ENCODE measurements around the gene RNASE9.

The RNASE9 gene

GRCh38 chr14:20560961-20561360, at the start of gene RNASE9:
TSS of gene RNASE9 (minus strand) at chr14:20561047.
- H4K20me1 ChIP-seq (ENCODE audit: insufficient read depth, low read length, poor library complexity, severe bottlenecking): no peaks in the 10 kb centered on the region
- H3F3A ChIP-seq (ENCODE audit: low read depth): no peaks in the 10 kb centered on the region
- H3K27me3 ChIP-seq (ENCODE audit: insufficient read depth, low read length, poor library complexity, severe bottlenecking): no peaks in the 10 kb centered on the region
- no peak within 1 kb of the TSS for H3K9ac ChIP-seq (ENCODE audit: low read depth, low read length, poor library complexity, severe bottlenecking)
- H3K4me2 ChIP-seq (ENCODE audit: low read depth, low read length, poor library complexity, severe bottlenecking): no peak within 1 kb of the TSS
- no peak within 1 kb of the TSS for H3K4me3 ChIP-seq (ENCODE audit: low read length, poor library complexity, severe bottlenecking)
- H3K9me2 ChIP-seq (replicated peaks; ENCODE audit: low read depth, low read length): no peaks in the 10 kb centered on the region
- H3K79me2 ChIP-seq (ENCODE audit: insufficient read depth, low read length): no peaks in the 10 kb centered on the region
- TF ChIP-seq CTCF (conservative IDR thresholded peaks at IDR 0.05; ENCODE audit: low read length): no peak
- no peak for TF ChIP-seq EZH2phosphoT487 (IDR thresholded peaks at IDR 0.05; ENCODE audit: borderline replicate concordance)
- H2AFZ ChIP-seq (ENCODE audit: low read length): 0 out of 2 replicates have a peak within 1 kb of the TSS, but pooled peaks have one; percentile 39
- H3K36me3 ChIP-seq (ENCODE audit: insufficient read depth, low read length): no peaks in the 10 kb centered on the region
- no peaks in the 10 kb centered on the region for H3K9me3 ChIP-seq (ENCODE audit: insufficient read depth, low read depth, low read length)
- no peaks in the 10 kb centered on the region for H3K4me1 ChIP-seq (ENCODE audit: insufficient read depth, low read length, poor library complexity, severe bottlenecking)

- Histone ChIP-seq H3K27me3 (ENCODE audit: insufficient read depth, low read length, poor library complexity, severe bottlenecking) (no peaks in the 10 kb centered on the region), H3K4me1 (ENCODE audit: insufficient read depth, low read length, poor library complexity, severe bottlenecking) (peaks cover 34% of the 10 kb centered on the region), H4K20me1 (ENCODE audit: insufficient read depth, low read length, poor library complexity, severe bottlenecking) (no peaks in the 10 kb centered on the region), H3K9me3 (ENCODE audit: insufficient read depth, low read depth, low read length) (no peaks in the 10 kb centered on the region), H3F3A (ENCODE audit: low read depth) (0 out of 2 replicates have a peak, but pooled peaks cover 2% of the 10 kb centered on the region), H3K4me3 (ENCODE audit: low read length, poor library complexity, severe bottlenecking) (peak overlapping the region; percentile 77), H3K36me3 (ENCODE audit: insufficient read depth, low read length) (no peaks in the 10 kb centered on the region), H3K79me2 (ENCODE audit: insufficient read depth, low read length) (no peaks in the 10 kb centered on the region), H2AFZ (ENCODE audit: low read length) (peak overlapping the region; percentile 94), H3K9me2 (replicated peaks; ENCODE audit: low read depth, low read length) (no peaks in the 10 kb centered on the region), H3K9ac (ENCODE audit: low read depth, low read length, poor library complexity, severe bottlenecking) (peak overlapping the region; percentile 72), H3K4me2 (ENCODE audit: low read depth, low read length, poor library complexity, severe bottlenecking) (peak overlapping the region; percentile 74)
- TF ChIP-seq CTCF (conservative IDR thresholded peaks at IDR 0.05; ENCODE audit: low read length) (no peak), EZH2phosphoT487 (IDR thresholded peaks at IDR 0.05; ENCODE audit: borderline replicate concordance) (no peak)
Observed at GRCh38 chr14:20610002-20610765, 49.3 kb upstream of the RNASE9 start.

- H3K4me1 ChIP-seq (ENCODE audit: insufficient read depth, low read length, poor library complexity, severe bottlenecking): peaks cover 34% of the 10 kb centered on the region
- H4K20me1 ChIP-seq (ENCODE audit: insufficient read depth, low read length, poor library complexity, severe bottlenecking): no peaks in the 10 kb centered on the region
- H3K4me2 ChIP-seq (ENCODE audit: low read depth, low read length, poor library complexity, severe bottlenecking): peak overlapping the region; percentile 74
- no peaks in the 10 kb centered on the region for H3K36me3 ChIP-seq (ENCODE audit: insufficient read depth, low read length)
- H3K9me2 ChIP-seq (replicated peaks; ENCODE audit: low read depth, low read length): no peaks in the 10 kb centered on the region
- H3K4me3 ChIP-seq (ENCODE audit: low read length, poor library complexity, severe bottlenecking): peak overlapping the region; percentile 77
- TF ChIP-seq EZH2phosphoT487 (IDR thresholded peaks at IDR 0.05; ENCODE audit: borderline replicate concordance) (no peak), CTCF (conservative IDR thresholded peaks at IDR 0.05; ENCODE audit: low read length) (peak; percentile 100)
- peak overlapping the region; percentile 72 for H3K9ac ChIP-seq (ENCODE audit: low read depth, low read length, poor library complexity, severe bottlenecking)
- no peaks in the 10 kb centered on the region for H3K79me2 ChIP-seq (ENCODE audit: insufficient read depth, low read length)
- 0 out of 2 replicates have a peak, but pooled peaks cover 2% of the 10 kb centered on the region for H3F3A ChIP-seq (ENCODE audit: low read depth)
- H3K9me3 ChIP-seq (ENCODE audit: insufficient read depth, low read depth, low read length): no peaks in the 10 kb centered on the region
- H3K27me3 ChIP-seq (ENCODE audit: insufficient read depth, low read length, poor library complexity, severe bottlenecking): no peaks in the 10 kb centered on the region
- H2AFZ ChIP-seq (ENCODE audit: low read length): peak overlapping the region; percentile 94
Observed at GRCh38 chr14:20609215-20610001, 48.6 kb upstream of the RNASE9 start.

Measured in Loucy (cell line).